DMS114 treated with DMSO at 0.1 percent for 48 hours (cell line): ENCODE measurements around the gene ZNF629.
A peak's percentile ranks its signal among the peaks of the same experiment; 100 is the strongest.

Source experiments
- DNase-seq: peaks from one replicate; lab custom pipeline; 2025; ENCODE audit not compliant: unreplicated experiment; lab: John Stamatoyannopoulos, UW

ZNF629 gene

DNA sequence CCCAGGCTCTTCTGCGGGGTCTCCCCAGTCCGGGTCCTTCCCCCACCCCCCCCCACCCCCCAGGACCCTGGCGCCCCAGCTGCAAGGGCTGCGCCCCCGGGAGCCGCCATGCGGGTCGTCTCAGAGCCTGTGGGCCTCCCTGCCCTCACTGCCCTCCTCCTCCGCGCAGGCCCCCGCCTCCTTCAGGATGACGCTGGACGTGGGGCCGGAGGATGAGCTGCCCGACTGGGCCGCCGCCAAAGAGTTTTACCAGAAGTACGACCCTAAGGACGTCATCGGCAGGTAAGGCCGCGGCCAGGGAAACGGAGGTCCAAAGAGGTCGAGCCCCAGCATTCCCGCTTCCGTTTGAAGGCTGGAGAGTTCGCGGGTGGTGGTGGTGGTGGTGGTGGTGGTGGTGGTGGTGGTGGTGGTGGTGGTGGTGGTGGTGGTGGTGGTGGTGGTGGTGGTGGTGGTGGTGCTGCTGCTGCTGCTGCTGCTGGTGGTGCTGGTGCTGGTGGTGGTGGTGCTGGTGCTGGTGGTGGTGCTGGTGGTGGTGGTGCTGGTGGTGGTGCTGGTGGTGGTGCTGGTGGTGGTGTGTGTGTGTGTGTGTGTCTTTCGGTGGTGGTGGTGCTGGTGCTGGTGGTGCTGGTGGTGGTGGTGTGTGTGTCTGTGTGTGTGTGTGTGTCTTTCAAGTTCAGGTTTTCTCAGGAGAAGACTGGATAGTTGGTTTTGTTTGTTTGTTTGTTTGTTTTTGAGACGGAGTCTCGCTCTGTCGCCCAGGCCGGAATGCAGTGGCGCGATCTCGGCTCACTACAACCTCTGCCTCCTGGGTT, 38.2 kb downstream of the ZNF629 start:
- no peak for DNase-seq

GRCh38 chr16:30747799-30748633, 39.0 kb downstream of the ZNF629 start, which contains the start of gene PHKG2:
Gene PHKG2, plus strand, starts transcription at chr16:30748425. Its CDS starts 396 bp downstream, at chr16:30748821.
- DNase-seq = peak; percentile 96

DNA sequence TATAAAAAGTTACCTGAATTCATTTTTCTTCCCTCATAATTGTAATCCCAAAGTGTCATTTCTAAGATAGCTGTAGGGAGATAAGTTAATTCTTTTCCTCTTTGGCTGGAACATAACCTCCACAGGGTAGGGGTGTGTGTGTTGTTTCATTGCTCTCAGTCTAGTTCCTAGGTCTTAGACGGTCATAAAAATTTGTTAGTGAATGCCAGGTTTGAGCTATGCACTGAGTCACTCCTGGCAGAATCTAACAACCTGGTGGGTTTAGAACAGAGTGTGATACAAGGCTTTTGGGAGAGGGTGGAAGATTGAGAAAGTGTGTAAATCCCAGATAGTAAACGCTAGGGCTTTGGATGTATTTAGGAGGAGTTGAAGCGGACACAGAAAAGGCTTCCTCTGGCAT, 39.7 kb downstream of the ZNF629 start:
- DNase-seq = no peak

GRCh38 chr16:30746638-30747175, 40.3 kb downstream of the ZNF629 start:
- no peak for DNase-seq

- no peak for DNase-seq
These were observed 41.9 kb downstream of the ZNF629 start for GRCh38 chr16:30745082-30745481.

- no peak for DNase-seq
These were observed 42.8 kb downstream of the ZNF629 start for GRCh38 chr16:30744183-30744582.

GRCh38 chr16:30743716-30744115, 43.3 kb downstream of the ZNF629 start:
- DNase-seq = no peak

- DNase-seq = no peak
These were observed 45.5 kb downstream of the ZNF629 start for GRCh38 chr16:30741461-30741914.

DNA sequence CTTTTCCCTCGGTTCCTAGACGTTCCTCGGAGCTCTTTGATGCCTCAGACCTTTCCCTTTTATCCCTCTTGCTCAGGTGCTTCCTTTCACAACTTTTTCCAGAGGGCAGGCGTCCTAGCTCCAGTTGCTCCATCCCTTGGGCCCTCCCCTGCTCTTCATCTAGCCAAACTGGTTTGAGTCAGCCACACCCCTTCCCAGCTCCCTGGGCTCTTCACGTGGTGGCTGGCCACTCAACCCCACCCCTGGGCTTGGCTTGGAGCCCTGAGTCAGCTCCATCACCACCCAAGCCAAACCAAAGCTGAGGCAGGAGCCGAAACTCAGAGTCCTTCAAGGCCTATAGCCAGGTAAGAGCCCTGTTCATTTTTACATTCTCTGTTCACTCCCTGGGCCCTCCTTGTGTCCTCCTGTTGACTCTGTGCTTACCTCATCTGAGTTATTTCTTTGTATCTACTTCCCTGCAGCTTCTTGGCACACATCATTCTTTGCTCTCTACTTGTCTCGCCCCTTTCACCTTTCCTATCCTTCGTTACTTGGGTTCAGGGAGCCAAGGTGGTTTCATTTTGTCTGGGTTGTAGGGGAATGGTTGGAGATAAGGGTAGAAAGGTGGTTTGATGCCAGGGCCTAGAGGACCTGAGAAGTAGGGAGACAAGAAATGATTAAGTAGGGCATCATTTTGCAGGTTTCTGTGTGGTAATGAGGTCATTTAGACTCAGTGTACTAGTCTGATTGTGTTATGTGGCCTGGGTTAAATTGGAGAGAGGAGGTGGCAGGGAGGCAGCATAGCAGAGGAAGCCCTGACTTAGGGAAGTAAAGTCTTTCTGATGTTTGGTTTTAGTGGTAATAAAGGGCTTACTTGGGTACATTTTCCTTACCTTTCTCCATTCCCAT, 46.4 kb downstream of the ZNF629 start:
- no peak for DNase-seq

- DNase-seq = no peak
These were observed 47.7 kb downstream of the ZNF629 start for GRCh38 chr16:30738984-30739951.

- DNase-seq = no peak
These were observed 49.0 kb downstream of the ZNF629 start for GRCh38 chr16:30737794-30738648.

DNA sequence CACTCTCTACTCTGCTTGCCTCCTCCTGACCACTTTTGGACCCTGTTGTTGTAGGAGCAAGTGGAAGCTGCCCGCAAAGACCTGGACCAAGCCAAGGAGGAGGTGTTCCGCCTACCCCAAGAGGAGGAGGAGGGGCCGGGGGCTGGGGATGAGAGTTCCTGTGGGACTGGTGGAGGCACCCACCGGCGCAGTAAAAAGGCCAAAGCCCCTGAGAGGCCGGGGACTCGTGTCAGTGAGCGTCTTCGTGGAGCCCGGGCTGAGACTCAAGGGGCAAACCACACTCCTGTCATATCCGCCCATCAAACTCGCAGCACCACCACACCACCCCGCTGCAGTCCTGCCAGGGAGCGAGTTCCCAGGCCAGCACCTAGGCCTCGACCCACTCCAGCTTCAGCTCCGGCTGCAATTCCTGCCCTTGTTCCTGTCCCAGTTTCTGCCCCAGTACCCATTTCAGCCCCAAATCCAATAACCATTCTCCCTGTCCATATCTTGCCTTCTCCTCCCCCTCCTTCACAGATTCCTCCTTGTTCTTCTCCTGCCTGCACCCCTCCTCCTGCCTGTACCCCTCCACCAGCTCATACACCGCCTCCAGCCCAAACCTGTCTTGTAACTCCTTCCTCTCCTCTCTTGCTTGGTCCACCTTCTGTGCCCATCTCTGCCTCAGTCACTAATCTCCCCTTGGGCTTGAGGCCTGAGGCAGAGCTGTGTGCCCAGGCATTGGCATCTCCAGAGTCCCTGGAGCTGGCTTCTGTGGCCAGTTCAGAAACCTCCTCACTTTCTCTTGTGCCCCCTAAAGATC, 49.8 kb downstream of the ZNF629 start:
- DNase-seq = no peak

DNA sequence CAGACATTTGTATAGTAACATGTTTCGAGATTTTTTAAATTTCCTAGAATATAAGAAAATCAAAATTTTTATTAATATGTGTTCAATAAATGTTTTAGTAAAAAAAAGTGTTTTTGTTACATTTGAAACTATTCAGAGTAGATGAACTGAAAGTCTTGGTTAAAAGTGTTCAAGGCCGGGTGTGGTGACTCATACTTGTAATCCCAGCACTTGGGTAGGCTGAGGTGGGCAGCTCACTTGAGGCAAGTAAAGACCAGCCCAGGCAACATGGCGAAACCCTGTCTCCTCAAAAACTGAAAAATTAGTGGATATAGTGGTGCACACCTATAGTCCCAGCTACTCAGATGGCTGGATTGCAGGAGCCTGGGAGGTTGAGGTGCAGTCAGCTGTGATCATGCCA, 55.6 kb downstream of the ZNF629 start:
- no peak for DNase-seq

DNA sequence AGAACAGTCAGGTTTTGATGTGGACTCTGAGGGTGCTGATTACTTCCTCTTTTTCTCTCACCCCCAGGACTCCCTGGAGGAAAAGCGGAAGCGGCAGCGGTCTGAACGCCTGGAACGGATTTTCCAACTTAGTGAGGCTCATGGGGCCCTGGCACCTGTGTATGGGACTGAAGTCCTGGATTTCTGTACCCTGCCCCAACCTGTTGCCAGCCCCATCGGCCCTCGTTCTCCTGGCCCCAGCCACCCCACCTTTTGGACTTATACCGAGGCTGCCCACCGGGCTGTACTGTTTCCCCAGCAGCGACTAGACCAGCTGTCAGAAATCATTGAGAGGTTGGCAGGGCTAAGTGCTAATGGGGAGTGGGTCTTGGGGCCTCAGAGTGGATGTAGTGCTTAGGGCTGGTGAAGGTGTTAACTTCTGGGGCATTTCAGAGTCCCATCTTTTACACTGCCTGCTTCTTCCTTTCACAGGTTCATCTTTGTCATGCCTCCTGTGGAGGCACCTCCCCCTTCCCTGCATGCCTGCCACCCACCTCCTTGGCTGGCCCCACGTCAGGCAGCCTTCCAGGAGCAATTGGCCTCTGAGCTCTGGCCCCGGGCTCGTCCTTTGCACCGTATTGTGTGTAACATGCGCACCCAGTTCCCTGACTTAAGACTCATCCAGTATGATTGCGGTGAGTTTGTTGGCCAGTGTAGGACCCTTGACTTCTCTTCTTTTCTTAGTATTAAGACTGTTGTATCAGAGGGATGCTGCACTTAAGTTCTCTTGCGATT, 57.9 kb downstream of the ZNF629 start:
- DNase-seq = no peak
